ENCODE data around the gene LNP1.

The LNP1 gene

GRCh38 chr3:100400419-100400779 is 940 bp upstream of the LNP1 start:
- peak overlapping the region; percentile 83 for H3K4me3 ChIP-seq (ENCODE audit: low read depth, low read length)
- TF ChIP-seq CTCF (IDR thresholded peaks at IDR 0.05; ENCODE audit: borderline replicate concordance, insufficient read depth, low read depth, low read length), result no peak

- peak overlapping the region; percentile 83 for H3K4me3 ChIP-seq (ENCODE audit: low read depth, low read length)
- TF ChIP-seq CTCF (IDR thresholded peaks at IDR 0.05; ENCODE audit: borderline replicate concordance, insufficient read depth, low read depth, low read length), result no peak
These were observed 319 bp downstream of the LNP1 start for GRCh38 chr3:100401674-100402041.

- no peak for TF ChIP-seq CTCF (IDR thresholded peaks at IDR 0.05; ENCODE audit: borderline replicate concordance, insufficient read depth, low read depth, low read length)
- H3K4me3 ChIP-seq (ENCODE audit: low read depth, low read length), result peak overlapping the region; percentile 83
These were observed 917 bp downstream of the LNP1 start for GRCh38 chr3:100402256-100402655.

- no peak for TF ChIP-seq CTCF (IDR thresholded peaks at IDR 0.05; ENCODE audit: borderline replicate concordance, insufficient read depth, low read depth, low read length)
- H3K4me3 ChIP-seq (ENCODE audit: low read depth, low read length), result no peak overlapping the region
These were observed 1.6 kb downstream of the LNP1 start for GRCh38 chr3:100402891-100403290.

- no peak overlapping the region for H3K4me3 ChIP-seq (ENCODE audit: low read depth, low read length)
- 0 out of 2 replicates have a peak, but pooled peaks have one; percentile 6 for TF ChIP-seq CTCF (IDR thresholded peaks at IDR 0.05; ENCODE audit: borderline replicate concordance, insufficient read depth, low read depth, low read length)
These were observed 2.3 kb downstream of the LNP1 start for GRCh38 chr3:100403362-100404249.

GRCh38 chr3:100404250-100404548 is 2.9 kb downstream of the LNP1 start:
- TF ChIP-seq CTCF (IDR thresholded peaks at IDR 0.05; ENCODE audit: borderline replicate concordance, insufficient read depth, low read depth, low read length), result no peak
- no peak overlapping the region for H3K4me3 ChIP-seq (ENCODE audit: low read depth, low read length)

- no peak for TF ChIP-seq CTCF (IDR thresholded peaks at IDR 0.05; ENCODE audit: borderline replicate concordance, insufficient read depth, low read depth, low read length)
- no peak overlapping the region for H3K4me3 ChIP-seq (ENCODE audit: low read depth, low read length)
These were observed 5.8 kb downstream of the LNP1 start for GRCh38 chr3:100407164-100407563.

Measured in GM12875 (cell line).